IPS-18c (cell line): ENCODE data around the gene ZBTB22.

ENCODE experiments used
- H3K4me3 ChIP-seq: 2 replicates; pipeline ENCODE4 v1.7.0; 2013; ENCODE audit warnings: low read depth, mild to moderate bottlenecking, low read length, moderate library complexity; ENCODE audit not compliant: insufficient read depth
- H3K9me3 ChIP-seq: one replicate; pipeline ENCODE4 v1.6.1; 2013; ENCODE audit warnings: mild to moderate bottlenecking, low read length, moderate library complexity; ENCODE audit not compliant: control insufficient read depth, insufficient read depth

The ZBTB22 gene

DNA sequence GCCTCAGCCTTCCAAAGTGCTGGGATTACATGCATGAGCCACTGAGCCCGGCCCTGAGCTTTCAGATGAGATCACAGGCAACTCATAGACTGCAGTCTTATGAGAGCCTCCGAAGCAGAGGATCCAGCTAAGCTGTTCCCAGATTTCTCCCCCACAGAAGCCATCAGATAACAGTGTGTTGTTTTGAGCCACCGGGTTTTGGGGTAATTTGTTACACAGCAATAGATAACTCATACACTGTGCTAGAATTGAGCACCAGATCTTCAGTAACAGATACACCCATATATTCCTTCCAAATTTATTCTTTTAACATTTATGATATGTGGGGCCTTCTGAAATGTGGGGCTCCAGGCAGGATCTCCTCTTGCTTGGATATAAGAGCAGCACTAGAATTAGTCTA lies 19.0 kb upstream of the ZBTB22 start:
- H3K4me3 ChIP-seq: no peak overlapping the region
- no peaks in the 10 kb centered on the region for H3K9me3 ChIP-seq

DNA sequence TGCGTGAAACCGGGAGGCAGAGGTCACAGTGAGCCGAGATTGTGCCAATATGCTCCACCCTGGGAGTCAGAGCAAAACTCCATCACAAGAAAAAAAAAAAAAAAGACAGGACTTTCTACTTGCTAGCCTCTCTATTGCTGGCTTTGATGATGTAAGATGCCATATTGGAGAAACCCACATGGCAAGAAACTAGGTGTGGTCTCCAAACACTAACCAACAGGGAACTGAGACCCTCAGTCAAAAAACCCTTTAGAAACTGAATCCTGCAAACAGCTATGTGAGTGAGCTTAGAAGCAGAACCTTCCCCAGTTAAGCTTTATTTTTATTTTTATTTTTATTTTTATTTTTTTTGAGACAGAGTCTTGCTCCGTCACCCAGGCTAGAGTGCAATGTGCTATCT lies 18.4 kb upstream of the ZBTB22 start:
- Histone ChIP-seq H3K9me3 (no peaks in the 10 kb centered on the region), H3K4me3 (no peak overlapping the region)

- H3K9me3 ChIP-seq: no peaks in the 10 kb centered on the region
- H3K4me3 ChIP-seq: no peak overlapping the region
Measured at GRCh38 chr6:33333666-33334065, 16.1 kb upstream of the ZBTB22 start.

GRCh38 chr6:33330736-33331135 lies 13.2 kb upstream of the ZBTB22 start:
- no peaks in the 10 kb centered on the region for H3K9me3 ChIP-seq
- no peak overlapping the region for H3K4me3 ChIP-seq

GRCh38 chr6:33329058-33329457 lies 11.5 kb upstream of the ZBTB22 start:
- no peaks in the 10 kb centered on the region for H3K9me3 ChIP-seq
- H3K4me3 ChIP-seq: no peak overlapping the region

DNA sequence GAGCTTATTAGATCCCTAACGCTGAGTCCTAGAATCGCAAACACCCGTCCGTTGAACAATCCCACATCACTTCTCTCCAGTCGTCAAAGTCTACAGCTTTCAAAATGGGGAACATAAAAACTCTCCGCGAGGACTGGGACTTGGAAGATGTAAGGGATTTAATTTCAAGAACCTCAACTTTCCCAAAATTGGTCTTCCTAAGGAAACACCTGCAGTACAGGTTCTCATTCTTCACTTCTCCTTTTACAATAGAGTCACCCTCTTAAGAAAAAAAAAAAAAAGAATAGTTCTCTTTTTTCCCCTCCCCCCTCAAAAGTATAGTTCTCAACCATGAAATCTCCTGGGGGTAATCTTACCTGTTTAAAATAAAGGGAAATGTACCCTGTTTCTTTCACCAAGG lies 6.6 kb upstream of the ZBTB22 start:
- H3K9me3 ChIP-seq: peaks cover 2% of the 10 kb centered on the region
- peak overlapping the region; percentile 60 for H3K4me3 ChIP-seq

DNA sequence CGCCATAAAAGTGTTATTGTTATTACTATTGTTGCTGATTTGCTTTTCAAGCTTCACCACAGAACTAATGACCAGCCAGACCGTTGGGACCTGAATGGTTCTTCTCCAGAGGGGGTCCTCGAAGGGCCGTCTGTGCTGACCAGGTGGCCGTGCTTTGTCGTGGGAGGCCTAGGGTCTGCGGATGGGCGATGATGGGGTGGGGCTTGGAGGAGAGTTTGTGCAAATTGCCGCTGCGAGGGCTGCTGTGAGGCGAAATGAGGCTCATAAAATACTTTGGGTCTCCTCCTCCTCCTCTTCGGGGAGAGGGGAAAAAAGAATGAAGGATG lies 6.0 kb upstream of the ZBTB22 start:
- Histone ChIP-seq H3K4me3 (peak overlapping the region; percentile 60), H3K9me3 (peaks cover 2% of the 10 kb centered on the region)

- Histone ChIP-seq H3K4me3 (peak overlapping the region; percentile 60), H3K9me3 (peaks cover 2% of the 10 kb centered on the region)
Measured at GRCh38 chr6:33321227-33321626, 3.7 kb upstream of the ZBTB22 start.

GRCh38 chr6:33320315-33321181 lies 3.0 kb upstream of the ZBTB22 start:
- peaks cover 2% of the 10 kb centered on the region for H3K9me3 ChIP-seq
- peak overlapping the region; percentile 60; the same call in 1 of the 2 replicates for H3K4me3 ChIP-seq

GRCh38 chr6:33319939-33320314 lies 2.4 kb upstream of the ZBTB22 start:
- H3K9me3 ChIP-seq: peaks cover 2% of the 10 kb centered on the region
- H3K4me3 ChIP-seq: no peak overlapping the region

DNA sequence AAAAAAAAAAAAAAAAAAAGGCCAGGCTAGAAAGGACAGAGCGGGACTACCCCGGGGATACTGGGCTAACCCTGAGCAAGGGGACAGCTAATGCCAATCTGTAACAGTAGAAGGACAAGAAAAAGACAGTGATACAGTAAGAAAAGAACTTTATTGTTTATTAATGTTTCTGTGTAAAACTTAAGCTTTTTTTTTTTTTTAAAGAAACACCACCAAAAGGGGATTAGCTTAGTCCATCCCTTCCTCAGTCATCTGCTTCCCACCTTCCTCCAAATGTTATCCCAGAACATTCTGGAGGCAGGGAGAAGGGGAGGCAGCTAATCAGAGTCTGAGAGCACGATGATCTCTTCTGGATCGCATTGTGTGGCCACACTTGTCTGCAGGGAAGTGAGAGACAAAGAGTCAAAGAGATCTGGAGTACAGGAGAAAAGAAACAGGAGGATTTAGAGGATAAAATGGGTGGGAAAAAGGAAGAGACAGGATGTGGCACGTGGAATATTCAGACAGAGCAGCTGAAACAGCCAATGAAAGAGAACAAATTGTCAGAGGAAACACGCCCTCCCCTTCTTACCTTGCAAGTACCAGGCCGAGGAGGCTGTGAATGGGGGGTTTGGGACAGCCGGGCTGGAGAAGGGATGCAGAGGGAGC lies 1.0 kb upstream of the ZBTB22 start:
- Histone ChIP-seq H3K9me3 (peaks cover 2% of the 10 kb centered on the region), H3K4me3 (peak overlapping the region; percentile 78)

GRCh38 chr6:33317419-33317668 lies 200 bp downstream of the ZBTB22 start:
- Histone ChIP-seq H3K4me3 (peak overlapping the region; percentile 50), H3K9me3 (peaks cover 2% of the 10 kb centered on the region)

- H3K9me3 ChIP-seq: peaks cover 2% of the 10 kb centered on the region
- peak overlapping the region; percentile 50 for H3K4me3 ChIP-seq
Measured at GRCh38 chr6:33316603-33317418, 733 bp downstream of the ZBTB22 start.

GRCh38 chr6:33315793-33316602 lies 1.5 kb downstream of the ZBTB22 start:
- Histone ChIP-seq H3K9me3 (peaks cover 2% of the 10 kb centered on the region), H3K4me3 (no peak overlapping the region)

DNA sequence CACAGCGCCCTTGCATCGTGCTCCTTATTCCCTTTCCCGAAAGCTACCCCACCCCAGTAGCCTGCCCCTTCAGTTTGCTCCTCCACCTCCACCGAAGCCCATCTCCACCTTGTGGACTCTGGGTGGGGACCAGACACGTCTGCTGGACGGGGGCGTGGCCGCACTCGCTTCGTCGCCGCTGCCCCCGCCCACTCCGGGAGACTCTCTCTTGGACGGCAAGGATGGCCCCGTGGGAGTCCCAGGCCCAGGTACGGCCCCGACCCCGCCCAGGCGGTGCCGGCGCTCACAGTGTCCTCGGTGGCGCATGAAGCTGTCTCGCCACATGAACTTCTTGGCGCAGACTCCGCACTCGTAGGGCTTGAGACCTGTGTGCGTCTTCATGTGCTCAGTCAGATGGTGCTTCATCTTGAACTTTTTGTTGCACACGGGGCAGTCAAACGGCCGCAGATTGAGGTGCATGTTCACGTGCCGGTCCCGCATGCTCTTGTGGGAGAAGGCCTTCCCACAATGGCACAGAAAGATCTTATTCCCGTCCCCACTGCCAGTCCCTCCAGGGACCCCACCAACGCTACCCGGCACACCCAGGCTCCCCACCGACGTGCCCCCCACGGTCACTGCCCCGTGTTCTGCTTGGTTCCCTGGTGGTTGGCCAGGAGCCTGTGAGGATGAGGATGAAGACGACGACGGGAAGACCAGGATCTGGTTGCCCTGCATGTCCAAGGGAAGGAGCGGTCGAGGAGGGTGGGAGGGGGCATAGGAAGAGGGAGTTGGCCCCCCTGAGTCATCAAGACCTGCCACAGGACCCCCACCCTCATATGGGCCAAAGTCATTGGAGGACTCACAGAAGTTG lies 2.4 kb downstream of the ZBTB22 start:
- H3K4me3 ChIP-seq: peak overlapping the region; percentile 87
- H3K9me3 ChIP-seq: peaks cover 2% of the 10 kb centered on the region

GRCh38 chr6:33314515-33314942 lies 3.0 kb downstream of the ZBTB22 start:
- H3K4me3 ChIP-seq: peak overlapping the region; percentile 87
- H3K9me3 ChIP-seq: no peaks in the 10 kb centered on the region
